Inferior parietal cortex (tissue), 1 donor: ENCODE data around the gene MERTK.
"Not testable (repeated sequence)": the region's sequence is repeated elsewhere in the genome, so short reads cannot be mapped to it uniquely, and the experiment has no call there.

Experiments
- DNase-seq: peaks from one replicate; pipeline ENCODE4 v3.0.0-alpha.2; 2016; ENCODE audit errors: extremely low spot score

The MERTK gene

GRCh38 chr2:112008910-112009485 is 110.6 kb downstream of the MERTK start:
- DNase-seq = no peak

GRCh38 chr2:112010751-112011150 is 112.3 kb downstream of the MERTK start:
- DNase-seq = no peak

- DNase-seq = no peak
These were observed 114.1 kb downstream of the MERTK start for GRCh38 chr2:112012556-112012955.

GRCh38 chr2:112018846-112019245 is 120.4 kb downstream of the MERTK start:
- DNase-seq = no peak

GRCh38 chr2:112019569-112019982 is 121.2 kb downstream of the MERTK start:
- no peak for DNase-seq

GRCh38 chr2:112020561-112020960 is 122.2 kb downstream of the MERTK start:
- no peak for DNase-seq

- no peak for DNase-seq
These were observed 122.9 kb downstream of the MERTK start for GRCh38 chr2:112021290-112021689.

DNA sequence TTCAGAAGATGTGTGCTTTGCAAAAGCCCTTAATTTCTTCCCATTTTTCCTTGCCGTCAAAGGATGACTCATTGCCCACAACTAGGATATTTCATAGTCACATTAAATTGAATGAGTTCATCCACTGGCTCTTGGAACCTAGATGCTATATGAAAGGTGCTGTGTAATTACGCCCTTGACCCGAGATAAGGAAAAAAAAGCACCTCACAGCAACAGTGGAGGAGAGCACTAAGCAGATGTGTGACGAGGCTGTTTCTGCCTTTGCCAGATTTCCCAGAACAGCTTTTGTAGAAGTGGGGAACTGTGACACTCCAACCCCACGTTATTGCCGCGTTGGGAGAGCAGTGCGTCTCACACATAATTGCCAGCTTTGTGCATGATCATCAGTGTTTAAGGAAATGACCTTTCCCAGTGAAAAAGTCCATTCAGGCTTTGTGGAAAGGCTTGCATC is 123.4 kb downstream of the MERTK start:
- no peak for DNase-seq

DNA sequence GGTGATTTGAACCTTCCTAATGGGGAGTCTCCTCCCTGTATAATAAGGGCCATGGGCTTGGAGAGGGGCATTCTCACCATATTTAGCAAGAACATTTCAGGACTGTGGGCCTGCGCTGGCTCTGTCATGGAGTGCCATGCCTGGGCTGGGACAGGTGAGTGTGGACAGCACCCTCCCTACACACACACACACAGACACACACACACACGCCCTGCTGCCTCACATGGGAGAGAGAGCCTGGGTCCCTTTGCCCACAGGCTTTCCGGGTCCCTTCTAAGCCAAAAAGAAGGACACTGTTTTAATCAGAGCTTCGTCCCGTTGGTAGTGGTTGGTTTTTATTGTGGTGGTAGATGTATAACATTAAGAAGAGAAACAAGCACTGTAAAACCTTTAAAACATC is 125.3 kb downstream of the MERTK start:
- no peak for DNase-seq

- DNase-seq = no peak
These were observed 125.8 kb downstream of the MERTK start for GRCh38 chr2:112024231-112024630.

DNA sequence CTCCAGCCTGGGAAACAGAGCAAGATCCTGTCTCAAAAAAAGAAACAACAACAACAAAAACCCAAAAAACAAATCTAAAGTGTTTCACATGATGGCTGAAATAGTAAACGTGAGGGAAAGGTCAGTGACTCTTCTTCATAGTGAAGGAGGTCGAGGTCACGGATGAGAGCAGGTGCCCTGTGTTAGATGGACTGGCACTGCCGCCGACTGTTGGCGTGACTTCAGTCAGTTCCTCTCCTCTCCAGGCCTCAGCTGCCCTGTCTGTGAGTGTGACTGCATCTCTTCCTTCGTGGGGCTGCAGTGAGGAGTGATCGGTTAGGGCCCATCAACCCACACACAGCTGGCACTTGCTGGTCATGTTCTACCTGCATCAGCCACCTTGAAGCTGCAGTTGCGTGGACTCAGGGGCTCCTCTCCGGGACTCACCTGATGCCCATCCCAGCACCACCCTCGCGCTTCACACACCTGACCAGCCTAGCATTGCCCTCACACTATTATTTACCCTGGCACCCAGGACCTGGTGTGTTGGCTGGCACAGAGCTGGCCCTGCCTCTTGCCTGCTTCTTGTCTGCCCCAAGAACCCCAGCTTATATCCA is 126.6 kb downstream of the MERTK start:
- no peak for DNase-seq

- DNase-seq = no peak
These were observed 128.1 kb downstream of the MERTK start for GRCh38 chr2:112026509-112026908.

GRCh38 chr2:112027767-112028166 is 129.4 kb downstream of the MERTK start:
- DNase-seq = no peak

DNA sequence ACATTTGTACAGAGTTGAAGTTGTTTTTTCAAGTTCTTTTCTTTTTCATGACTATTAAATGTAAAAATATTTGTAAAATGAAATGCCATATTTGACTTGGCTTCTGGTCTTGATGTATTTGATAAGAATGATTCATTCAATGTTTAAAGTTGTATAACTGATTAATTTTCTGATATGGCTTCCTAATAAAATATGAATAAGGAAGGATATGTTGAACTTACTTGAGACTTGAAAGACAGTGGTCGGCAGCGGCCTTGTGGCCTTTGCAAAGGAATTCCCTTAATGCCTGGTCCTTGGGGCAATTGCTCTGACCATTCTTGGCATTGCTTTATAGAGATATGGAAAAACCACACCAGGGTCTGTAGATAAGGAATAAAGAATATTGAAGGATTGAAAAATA is 130.8 kb downstream of the MERTK start:
- DNase-seq = no peak

GRCh38 chr2:112031473-112032223 is 133.2 kb downstream of the MERTK start:
- DNase-seq = no peak

DNA sequence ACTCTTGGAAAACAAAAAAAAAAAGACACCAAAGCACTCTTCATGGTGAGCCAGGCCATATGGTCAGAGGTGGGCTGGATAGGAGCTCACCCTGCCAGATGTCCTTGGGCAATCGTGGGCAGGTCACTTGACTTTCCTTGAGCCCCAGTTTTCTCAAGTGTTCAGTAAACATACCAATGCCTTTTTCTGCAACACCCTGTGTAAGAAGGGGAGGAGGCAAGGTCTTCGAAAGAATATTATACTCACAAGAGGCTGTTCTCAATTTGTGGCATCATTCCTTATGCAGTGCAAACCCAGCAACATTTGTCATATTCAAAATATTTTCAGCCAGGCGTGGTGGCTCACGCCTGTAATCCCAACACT is 133.8 kb downstream of the MERTK start:
- DNase-seq = no peak

DNA sequence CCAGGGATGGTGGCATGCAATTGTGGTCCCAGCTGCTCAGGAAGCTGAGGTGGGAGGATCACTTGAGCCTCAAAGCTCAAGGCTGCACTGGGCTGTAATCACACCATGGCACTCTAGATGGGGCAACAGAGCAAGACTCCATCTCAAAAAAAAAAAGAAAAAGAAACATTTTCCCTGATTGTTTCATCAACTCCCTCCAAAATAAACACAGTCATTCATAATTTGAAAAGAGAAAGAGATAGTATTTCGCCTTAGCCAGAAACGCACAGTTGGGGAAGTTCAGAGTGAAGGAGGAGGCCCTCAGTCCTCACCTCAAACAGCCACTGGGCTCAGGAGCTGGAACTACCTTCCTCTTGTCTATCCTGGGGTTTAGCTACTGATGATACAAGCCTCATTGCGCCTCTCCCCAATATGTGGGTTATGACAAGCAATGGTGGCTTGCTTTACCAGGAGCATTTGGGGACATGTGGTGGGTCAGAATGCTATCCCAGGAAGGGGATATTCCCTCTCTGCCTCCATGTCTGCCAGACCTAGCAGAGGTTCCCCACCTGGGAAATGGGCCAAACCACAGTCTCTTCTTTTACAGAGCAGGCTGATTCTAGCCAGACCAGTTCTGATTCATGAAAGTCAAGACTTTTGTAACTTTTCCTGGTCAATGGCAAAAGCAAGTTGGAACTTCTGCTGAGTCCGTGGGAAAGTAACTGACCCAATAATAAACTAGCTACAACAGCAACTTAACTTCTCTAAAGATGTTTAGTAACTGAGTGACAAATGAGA is 134.5 kb downstream of the MERTK start:
- no peak for DNase-seq

DNA sequence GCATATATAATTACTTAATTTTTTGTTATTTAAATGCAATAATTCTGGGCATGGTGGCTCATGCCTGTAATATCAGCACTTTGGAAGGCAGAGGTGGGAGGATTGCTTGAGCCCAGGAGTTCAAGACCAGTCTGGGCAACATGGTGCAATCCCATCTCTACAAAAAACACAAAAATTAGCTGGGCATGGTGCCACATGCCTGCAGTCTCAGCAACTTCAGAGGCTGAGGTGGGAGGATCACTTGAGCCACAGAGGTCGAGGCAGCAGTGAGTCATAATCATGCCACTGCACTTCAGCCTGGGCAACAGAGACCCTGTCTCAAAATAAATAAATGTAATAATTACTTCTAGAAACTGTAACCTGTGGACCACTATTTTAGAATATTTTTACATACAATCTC is 135.2 kb downstream of the MERTK start:
- no peak for DNase-seq

DNA sequence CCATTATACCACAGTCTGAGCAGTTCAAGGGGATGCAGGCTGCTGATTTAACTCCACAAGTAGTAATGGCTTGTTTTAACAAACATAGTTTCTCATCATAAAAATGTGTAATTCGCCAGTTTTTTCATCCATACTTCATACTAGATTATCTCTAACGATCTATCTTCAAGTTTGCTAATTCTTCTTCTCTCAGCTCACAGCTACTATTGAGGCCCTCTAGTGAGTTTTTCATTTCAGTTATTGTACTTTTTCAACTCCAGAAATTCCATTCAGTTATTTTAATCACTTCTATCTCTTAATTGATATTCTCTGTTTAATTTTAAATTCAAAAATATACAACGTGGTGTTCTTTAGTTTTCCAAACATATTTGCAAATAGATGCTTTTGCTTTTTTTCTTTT is 136.5 kb downstream of the MERTK start:
- DNase-seq = no peak

GRCh38 chr2:112035786-112036185 is 137.4 kb downstream of the MERTK start:
- no peak for DNase-seq

GRCh38 chr2:112039556-112039955 is 141.1 kb downstream of the MERTK start:
- not testable (repeated sequence) for DNase-seq

DNA sequence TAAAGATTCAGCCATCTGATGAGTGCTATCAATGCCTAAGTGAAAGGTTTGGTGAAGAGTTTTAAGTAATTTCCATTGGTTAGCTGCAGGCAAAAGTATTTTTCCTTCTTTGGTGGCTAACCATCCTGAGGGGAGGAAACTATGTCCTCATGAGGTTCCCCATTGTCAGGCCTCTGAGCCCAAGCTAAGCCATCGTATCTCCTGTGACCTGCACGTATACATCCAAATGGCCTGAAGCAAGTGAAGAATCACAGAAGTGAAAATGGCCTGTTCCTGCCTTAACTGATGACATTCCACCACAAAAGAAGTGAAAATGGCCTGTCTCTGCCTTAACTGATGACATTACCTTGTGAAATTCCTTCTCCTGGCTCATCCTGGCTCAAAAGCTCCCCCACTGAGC is 141.7 kb downstream of the MERTK start:
- not testable (repeated sequence) for DNase-seq
